Skeletal muscle satellite cell (primary cell): ENCODE measurements around the gene DDAH2.
A peak's percentile ranks its signal among the peaks of the same experiment; 100 is the strongest.

Source experiments
- H3K27me3 ChIP-seq: 2 replicates; pipeline ENCODE4 v1.7.0; 2013; ENCODE audit warnings: low read length; ENCODE audit not compliant: control insufficient read depth, insufficient read depth
- H3K36me3 ChIP-seq: 2 replicates; pipeline ENCODE4 v1.7.0; 2013; ENCODE audit warnings: mild to moderate bottlenecking, control low read depth, low read length; ENCODE audit not compliant: insufficient read depth
- H3K4me1 ChIP-seq: 2 replicates; pipeline ENCODE4 v1.7.0; 2013; ENCODE audit warnings: low read length; ENCODE audit not compliant: control insufficient read depth, insufficient read depth
- H3K4me2 ChIP-seq: 2 replicates; pipeline ENCODE4 v1.7.0; 2013; ENCODE audit warnings: mild to moderate bottlenecking, low read length
- H3K4me3 ChIP-seq: 2 replicates; pipeline ENCODE4 v1.7.0; 2013; ENCODE audit warnings: low read length
- H3K9ac ChIP-seq: 2 replicates; pipeline ENCODE4 v1.7.0; 2013; ENCODE audit warnings: mild to moderate bottlenecking, low read depth, low read length, moderate library complexity
- H3K9me3 ChIP-seq: replicated peaks from 2 replicates; pipeline ENCODE4 v1.7.0; 2013; ENCODE audit warnings: mild to moderate bottlenecking, control low read depth, low read length

The DDAH2 gene

DNA sequence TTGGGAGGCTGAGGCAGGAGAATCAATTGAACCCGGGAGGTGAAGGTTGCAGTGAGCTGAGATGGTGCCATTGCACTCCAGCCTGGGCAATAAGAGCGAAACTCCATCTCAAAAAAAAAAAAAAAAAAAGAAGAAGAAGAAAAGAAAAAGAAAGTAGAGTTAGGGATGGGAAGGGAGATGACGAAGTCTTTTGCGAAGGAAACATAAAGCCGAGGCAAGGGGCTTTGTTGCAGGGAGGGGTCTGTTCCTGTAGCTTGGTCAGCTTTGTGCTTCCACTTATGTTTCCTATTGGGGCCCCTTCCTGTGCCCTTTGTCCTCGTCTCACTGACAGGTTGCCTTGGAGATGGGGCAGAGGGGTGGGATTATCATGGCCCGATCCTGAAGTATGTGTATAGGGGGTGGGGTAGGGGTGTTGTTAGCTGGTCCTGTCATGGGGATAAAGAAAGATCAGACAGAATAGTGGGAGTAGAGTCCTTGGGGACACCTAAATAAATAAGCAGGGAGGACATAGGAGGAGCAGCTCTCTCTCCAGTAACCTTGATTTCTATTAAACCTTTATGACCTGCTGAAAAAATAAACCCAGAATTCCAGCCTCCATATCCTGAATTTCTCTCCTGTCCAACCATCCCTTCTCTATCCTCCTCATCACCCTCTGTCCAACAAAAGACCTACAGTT is 8.4 kb upstream of the DDAH2 start:
- Histone ChIP-seq H3K4me3 (peak overlapping the region; percentile 51), H3K9ac (peak overlapping the region; percentile 75)

DNA sequence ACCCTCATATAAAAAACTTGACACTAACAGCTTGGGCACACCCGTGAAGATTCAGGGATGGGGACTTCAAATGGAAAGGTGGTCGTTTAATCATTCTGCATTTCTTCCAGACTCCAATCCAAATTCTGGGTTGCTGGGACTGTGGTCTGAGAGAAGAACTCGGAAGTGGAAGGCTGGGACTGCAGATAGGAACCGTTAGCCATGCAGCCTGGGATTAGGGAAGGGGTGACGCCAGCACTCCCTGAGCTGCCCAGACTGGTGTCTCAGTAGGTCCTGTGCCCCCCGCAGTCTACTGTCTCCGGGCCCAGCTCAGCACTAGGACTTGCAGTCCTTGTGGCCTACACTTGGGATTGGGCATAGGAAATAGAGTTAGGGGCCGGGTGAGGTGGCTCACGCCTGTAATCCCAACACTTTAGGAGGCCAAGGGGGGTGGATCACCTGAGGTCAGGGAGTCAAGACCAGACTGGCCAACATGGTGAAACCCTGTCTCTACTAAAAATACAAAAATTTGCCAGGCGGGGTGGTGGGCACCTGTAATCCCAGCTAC is 7.7 kb upstream of the DDAH2 start:
- H3K4me3 ChIP-seq = peak overlapping the region; percentile 86
- H3K27me3 ChIP-seq = no peaks in the 10 kb centered on the region
- no peaks in the 10 kb centered on the region for H3K9me3 ChIP-seq
- peak overlapping the region; percentile 96 for H3K9ac ChIP-seq
- peaks cover 27% of the 10 kb centered on the region for H3K36me3 ChIP-seq
- H3K4me2 ChIP-seq = peak overlapping the region; percentile 92
- peaks cover 42% of the 10 kb centered on the region for H3K4me1 ChIP-seq

More for the DNA sequence above, 8.4 kb upstream of the DDAH2 start:
- no peaks in the 10 kb centered on the region for H3K27me3 ChIP-seq
- H3K4me1 ChIP-seq = peaks cover 42% of the 10 kb centered on the region
- no peaks in the 10 kb centered on the region for H3K9me3 ChIP-seq
- peaks cover 24% of the 10 kb centered on the region for H3K36me3 ChIP-seq
- H3K4me2 ChIP-seq = peak overlapping the region; percentile 78

DNA sequence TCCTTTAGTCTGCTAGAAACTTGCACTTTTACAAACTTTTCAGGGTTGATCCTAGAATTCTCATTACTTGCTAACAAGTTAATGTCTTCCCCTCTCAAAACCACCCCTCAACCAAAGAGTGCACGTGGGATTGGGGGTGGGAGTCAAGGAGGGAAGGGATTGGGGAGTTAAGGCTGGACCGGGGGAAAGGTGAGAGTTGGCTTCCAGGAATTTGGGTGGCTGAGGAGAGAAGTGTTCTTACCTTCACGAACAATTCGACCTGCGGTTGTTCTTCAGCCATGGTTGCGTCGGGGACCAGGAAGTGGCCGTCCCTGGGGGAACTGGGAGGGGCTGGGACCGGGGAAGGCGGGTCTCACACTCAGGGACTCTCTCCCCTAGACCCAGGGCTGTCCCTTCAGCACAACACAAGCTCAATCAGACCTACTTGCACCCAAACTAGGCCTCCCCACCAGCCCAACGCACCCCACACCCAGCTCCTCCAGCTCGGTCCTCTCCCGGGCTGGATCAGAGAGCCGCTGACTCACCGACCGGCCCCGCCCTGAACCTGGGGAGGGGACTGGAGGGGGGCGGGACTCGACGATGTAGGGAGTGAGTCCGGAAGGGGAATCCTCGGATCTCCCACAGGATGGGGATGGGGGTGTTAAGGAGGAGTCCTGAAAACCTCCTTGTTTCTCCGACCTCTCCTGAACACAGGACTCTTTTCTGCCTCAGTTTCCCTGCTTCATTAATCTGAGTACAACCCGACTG is 7.1 kb upstream of the DDAH2 start, which contains the start of gene CLIC1:
Gene CLIC1, minus strand, starts transcription at position 510 of the 747 bp plus-strand sequence. Its CDS starts 230 bp downstream, at position 280.
- H3K9ac ChIP-seq = peak within 1 kb of the TSS; percentile 96
- no peaks in the 10 kb centered on the region for H3K9me3 ChIP-seq
- peak within 1 kb of the TSS; percentile 92 for H3K4me2 ChIP-seq
- no peaks in the 10 kb centered on the region for H3K27me3 ChIP-seq
- peaks cover 42% of the 10 kb centered on the region for H3K4me1 ChIP-seq
- H3K4me3 ChIP-seq = peak within 1 kb of the TSS; percentile 86
- peaks cover 30% of the 10 kb centered on the region for H3K36me3 ChIP-seq

GRCh38 chr6:31734821-31735406 is 5.8 kb upstream of the DDAH2 start:
- Histone ChIP-seq H3K4me1 (peaks cover 49% of the 10 kb centered on the region), H3K4me3 (peak overlapping the region; percentile 86), H3K9me3 (no peaks in the 10 kb centered on the region), H3K9ac (peak overlapping the region; percentile 96), H3K4me2 (peak overlapping the region; percentile 92), H3K27me3 (no peaks in the 10 kb centered on the region), H3K36me3 (peaks cover 38% of the 10 kb centered on the region)

GRCh38 chr6:31734247-31734820 is 5.2 kb upstream of the DDAH2 start:
- Histone ChIP-seq H3K9me3 (no peaks in the 10 kb centered on the region), H3K4me1 (peaks cover 48% of the 10 kb centered on the region), H3K36me3 (peaks cover 38% of the 10 kb centered on the region), H3K9ac (peak overlapping the region; percentile 96), H3K4me3 (peak overlapping the region; percentile 86), H3K4me2 (peak overlapping the region; percentile 92), H3K27me3 (no peaks in the 10 kb centered on the region)

DNA sequence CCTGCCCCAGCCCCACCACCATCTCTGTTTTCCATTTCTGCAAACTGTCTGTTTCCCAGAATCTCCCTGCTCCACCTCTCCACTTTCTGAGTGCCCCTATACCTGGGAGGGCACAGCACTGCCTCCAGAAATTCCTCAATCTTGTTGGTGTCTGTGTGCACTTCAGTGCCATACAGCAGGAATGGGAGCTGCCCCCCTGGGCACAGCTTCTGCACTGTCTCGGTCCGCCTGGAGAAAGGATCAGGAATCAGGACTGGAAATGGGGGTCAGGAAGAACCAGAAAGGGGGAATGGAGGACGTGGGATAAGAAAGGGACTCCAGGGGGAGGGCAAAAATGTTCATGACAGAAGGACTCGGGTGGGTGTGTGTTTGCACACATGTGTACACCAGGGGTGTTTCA is 4.6 kb upstream of the DDAH2 start:
- H3K4me3 ChIP-seq = peak overlapping the region; percentile 86
- H3K9me3 ChIP-seq = no peaks in the 10 kb centered on the region
- H3K4me1 ChIP-seq = peaks cover 46% of the 10 kb centered on the region
- peak overlapping the region; percentile 96 for H3K9ac ChIP-seq
- H3K36me3 ChIP-seq = peaks cover 38% of the 10 kb centered on the region
- H3K4me2 ChIP-seq = peak overlapping the region; percentile 92
- H3K27me3 ChIP-seq = no peaks in the 10 kb centered on the region

DNA sequence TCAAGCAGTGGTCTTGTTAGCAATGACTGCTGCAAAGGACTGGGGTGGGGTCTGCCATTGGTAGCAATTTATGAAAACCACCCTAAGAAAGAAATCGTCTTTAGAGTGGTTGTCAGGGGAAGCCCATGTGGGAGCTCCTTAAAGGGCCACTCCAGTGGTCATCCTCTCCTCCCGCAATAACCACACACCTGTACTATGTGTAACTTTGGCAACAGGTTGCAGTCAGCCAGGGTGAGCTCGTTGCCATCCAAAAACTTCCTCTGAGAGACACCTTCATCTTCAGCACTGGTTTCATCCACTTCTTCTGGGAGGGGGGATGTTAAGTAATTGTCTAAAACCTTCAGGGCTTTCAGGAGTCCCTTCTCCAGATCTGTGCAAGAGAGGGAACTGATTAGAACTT is 2.9 kb upstream of the DDAH2 start:
- Histone ChIP-seq H3K4me2 (no peak overlapping the region), H3K36me3 (peaks cover 49% of the 10 kb centered on the region), H3K9ac (no peak overlapping the region), H3K4me3 (no peak overlapping the region), H3K9me3 (no peaks in the 10 kb centered on the region), H3K27me3 (no peaks in the 10 kb centered on the region), H3K4me1 (peaks cover 35% of the 10 kb centered on the region)

DNA sequence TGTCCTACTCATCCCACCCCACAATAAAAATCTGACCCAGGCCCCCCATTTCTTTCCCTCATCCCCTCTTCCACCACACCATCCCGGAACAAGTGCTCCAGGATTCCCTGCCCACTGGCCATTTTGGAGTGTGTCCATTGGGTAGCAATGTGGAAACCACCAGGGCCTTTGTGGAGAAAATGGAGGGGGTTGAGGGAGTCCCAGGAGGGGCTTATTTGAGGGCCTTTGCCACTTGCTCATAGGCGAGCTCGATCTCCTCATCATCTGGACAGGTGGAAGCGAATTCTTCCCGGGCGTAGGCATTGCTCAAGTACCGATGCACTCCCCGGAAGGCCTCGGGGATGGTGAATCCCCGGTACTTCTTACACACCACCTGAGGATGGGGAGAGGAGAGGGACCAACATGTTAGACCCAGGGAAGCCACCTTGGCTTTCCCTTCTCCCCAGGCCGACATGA is 1.6 kb upstream of the DDAH2 start:
- H3K9ac ChIP-seq = peak overlapping the region; percentile 89
- H3K4me3 ChIP-seq = peak overlapping the region; percentile 79
- peaks cover 28% of the 10 kb centered on the region for H3K4me1 ChIP-seq
- no peaks in the 10 kb centered on the region for H3K9me3 ChIP-seq
- H3K4me2 ChIP-seq = peak overlapping the region; percentile 90
- H3K36me3 ChIP-seq = peaks cover 62% of the 10 kb centered on the region
- H3K27me3 ChIP-seq = no peaks in the 10 kb centered on the region

GRCh38 chr6:31729979-31730630 is 1.0 kb upstream of the DDAH2 start:
- H3K36me3 ChIP-seq = peaks cover 64% of the 10 kb centered on the region
- peak overlapping the region; percentile 90 for H3K4me2 ChIP-seq
- H3K4me1 ChIP-seq = peaks cover 28% of the 10 kb centered on the region
- H3K4me3 ChIP-seq = peak overlapping the region; percentile 79
- peak overlapping the region; percentile 89 for H3K9ac ChIP-seq
- no peaks in the 10 kb centered on the region for H3K27me3 ChIP-seq
- no peaks in the 10 kb centered on the region for H3K9me3 ChIP-seq

GRCh38 chr6:31729515-31729978 is 448 bp upstream of the DDAH2 start:
- H3K4me1 ChIP-seq = peaks cover 28% of the 10 kb centered on the region
- H3K4me2 ChIP-seq = peak overlapping the region; percentile 90
- peaks cover 63% of the 10 kb centered on the region for H3K36me3 ChIP-seq
- H3K9me3 ChIP-seq = no peaks in the 10 kb centered on the region
- no peaks in the 10 kb centered on the region for H3K27me3 ChIP-seq
- H3K4me3 ChIP-seq = peak overlapping the region; percentile 79
- peak overlapping the region; percentile 89 for H3K9ac ChIP-seq
